Brain microvascular endothelial cell (primary cell): ENCODE results near the gene NEDD4.

ENCODE experiments used
- DNase-seq: peaks from one replicate; pipeline ENCODE4 v3.0.0-alpha.2; 2020
- H3K27ac ChIP-seq: fragments of 250-450 bp; sonication (Bioruptor Pico); 2 replicates; pipeline ENCODE4 v1.5.1; 2020; ENCODE audit warnings: mild to moderate bottlenecking, moderate library complexity
- H3K27me3 ChIP-seq: fragments of 250-450 bp; sonication (Bioruptor Pico); replicated peaks from 2 replicates; pipeline ENCODE4 v1.5.1; 2020; ENCODE audit warnings: mild to moderate bottlenecking
- H3K36me3 ChIP-seq: fragments of 250-450 bp; sonication (Bioruptor Pico); replicated peaks from 2 replicates; pipeline ENCODE4 v1.5.1; 2020; ENCODE audit warnings: mild to moderate bottlenecking
- H3K4me3 ChIP-seq: 2 replicates; pipeline ENCODE4 v1.5.1; 2011; ENCODE audit warnings: low read depth, mild to moderate bottlenecking, control low read depth, low read length, moderate library complexity
- CTCF ChIP-seq: IDR thresholded peaks from 2 replicates; pipeline ENCODE4 v1.5.1; 2011; ENCODE audit warnings: low read depth, mild to moderate bottlenecking, moderate library complexity, low read length, control low read depth, inconsistent platforms; ENCODE audit errors: missing control alignments
- in situ Hi-C: cut with HindIII; loops from 2 replicates; pipeline ENCODE4 v1.10.0; 2017; ENCODE audit warnings: low sequenced_read_pairs, low pct_ligation_motif_present

NEDD4 gene

GRCh38 chr15:55942332-55942731, 51.1 kb downstream of the NEDD4 start:
- TF ChIP-seq CTCF = no peak
- H3K27me3 ChIP-seq = no peaks in the 10 kb centered on the region
- H3K4me3 ChIP-seq = no peak overlapping the region
- in situ Hi-C loops = no loop called here
- H3K36me3 ChIP-seq = no peaks in the 10 kb centered on the region
- no peak for DNase-seq
- H3K27ac ChIP-seq = no peak overlapping the region

- H3K4me3 ChIP-seq = no peak overlapping the region
- DNase-seq = peak; percentile 83
- peak overlapping the region; percentile 18 for H3K27ac ChIP-seq
- no peaks in the 10 kb centered on the region for H3K27me3 ChIP-seq
- TF ChIP-seq CTCF = no peak
- H3K36me3 ChIP-seq = no peaks in the 10 kb centered on the region
- in situ Hi-C loops = no loop called here
Measured at GRCh38 chr15:55937040-55937439, 56.4 kb downstream of the NEDD4 start.

- no peak for TF ChIP-seq CTCF
- no peak overlapping the region for H3K4me3 ChIP-seq
Measured at GRCh38 chr15:55928955-55929354, 64.5 kb downstream of the NEDD4 start.

GRCh38 chr15:55921744-55922143, 71.7 kb downstream of the NEDD4 start:
- H3K27me3 ChIP-seq = no peaks in the 10 kb centered on the region
- TF ChIP-seq CTCF = peak; percentile 21
- no peak for DNase-seq
- H3K4me3 ChIP-seq = no peak overlapping the region
- in situ Hi-C loops = no loop called here
- H3K27ac ChIP-seq = no peak overlapping the region
- no peaks in the 10 kb centered on the region for H3K36me3 ChIP-seq

More at GRCh38 chr15:55928955-55929354, 64.5 kb downstream of the NEDD4 start:
- no peak for DNase-seq
- no peaks in the 10 kb centered on the region for H3K27me3 ChIP-seq
- no peak overlapping the region for H3K27ac ChIP-seq
- H3K36me3 ChIP-seq = no peaks in the 10 kb centered on the region
- in situ Hi-C loops = no loop called here

- TF ChIP-seq CTCF = peak; percentile 63
- Histone ChIP-seq H3K27ac (peak overlapping the region; percentile 40), H3K36me3 (no peaks in the 10 kb centered on the region), H3K27me3 (no peaks in the 10 kb centered on the region), H3K4me3 (no peak overlapping the region)
- peak; percentile 85 for DNase-seq
- in situ Hi-C loops = no loop called here
Measured at GRCh38 chr15:55917881-55918296, 75.5 kb downstream of the NEDD4 start.

GRCh38 chr15:55916666-55917409, 76.6 kb downstream of the NEDD4 start:
- no peak for TF ChIP-seq CTCF
- no peaks in the 10 kb centered on the region for H3K36me3 ChIP-seq
- DNase-seq = peak; percentile 31
- peak overlapping the region; percentile 7 for H3K27ac ChIP-seq
- H3K27me3 ChIP-seq = no peaks in the 10 kb centered on the region
- in situ Hi-C loops = no loop called here
- H3K4me3 ChIP-seq = no peak overlapping the region
